Left kidney (tissue), 2 donors: ENCODE measurements around the gene ESPL1. TPM values are rescaled to one million over a fixed set of nuclear protein-coding genes. Genes with fewer than 3 reads are reported as not detected.

Experiments
- DNase-seq: peaks from one replicate; pipeline ENCODE4 v3.0.0-alpha.2; 2013
- polyA plus RNA-seq: library from polyadenylated mRNA; unstranded; fragments of 120-200 nt; gene quantifications from one replicate; pipeline ENCODE4 v1.2.1, GENCODE V29; 2013; ENCODE audit not compliant: insufficient read length

The ESPL1 gene
- polyA plus RNA-seq, 1 donor: 18.9 TPM

DNA sequence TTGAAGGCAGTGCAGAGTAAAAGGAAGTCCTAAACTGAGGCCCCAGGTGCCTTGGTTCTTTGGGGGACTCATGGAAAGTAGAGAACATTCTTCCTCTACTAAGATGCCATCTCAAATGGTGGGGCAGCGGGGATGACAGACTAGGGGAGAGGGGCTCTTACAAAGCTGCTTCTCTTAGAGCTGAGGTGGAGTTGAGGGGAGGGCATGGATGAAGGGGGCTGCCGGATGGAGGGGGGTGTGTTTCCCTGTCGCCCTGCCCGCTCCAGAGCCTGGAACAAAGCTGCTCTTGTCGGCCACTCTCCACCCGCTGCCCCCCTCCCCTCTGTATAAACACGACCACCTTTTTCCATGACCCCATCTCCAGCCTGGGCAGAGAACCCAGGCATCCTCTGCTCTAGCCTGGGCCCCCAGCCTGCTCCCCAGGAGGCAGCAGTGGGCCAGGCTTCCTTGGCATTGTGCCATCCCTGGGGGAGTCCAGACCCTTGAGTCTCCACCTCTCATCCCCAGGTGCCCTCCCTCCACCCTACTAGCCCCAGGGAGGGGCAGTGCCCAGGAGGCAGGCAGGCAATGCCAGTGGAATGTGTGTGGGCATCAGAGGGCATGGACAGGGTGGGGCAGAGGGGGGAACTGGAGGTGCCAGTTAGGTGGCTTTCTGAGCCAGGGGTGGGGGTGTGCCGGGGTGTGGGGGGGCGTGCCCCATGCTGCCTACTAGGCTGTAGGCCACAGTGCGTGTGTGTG is 37.8 kb upstream of the ESPL1 start:
- no peak for DNase-seq

DNA sequence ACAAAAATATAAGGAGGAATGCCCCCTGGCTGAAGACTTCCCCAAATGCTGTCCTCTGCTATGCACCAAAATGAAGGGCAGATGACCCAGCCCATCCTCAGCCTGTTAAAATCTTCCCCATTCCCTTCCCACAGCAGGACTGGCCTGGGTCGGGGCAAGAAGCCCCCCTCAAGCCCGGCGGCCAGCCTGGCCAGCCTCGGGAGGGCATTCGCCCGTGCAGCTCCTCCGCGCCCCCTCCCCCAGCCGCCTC is 36.5 kb upstream of the ESPL1 start:
- DNase-seq: no peak

DNA sequence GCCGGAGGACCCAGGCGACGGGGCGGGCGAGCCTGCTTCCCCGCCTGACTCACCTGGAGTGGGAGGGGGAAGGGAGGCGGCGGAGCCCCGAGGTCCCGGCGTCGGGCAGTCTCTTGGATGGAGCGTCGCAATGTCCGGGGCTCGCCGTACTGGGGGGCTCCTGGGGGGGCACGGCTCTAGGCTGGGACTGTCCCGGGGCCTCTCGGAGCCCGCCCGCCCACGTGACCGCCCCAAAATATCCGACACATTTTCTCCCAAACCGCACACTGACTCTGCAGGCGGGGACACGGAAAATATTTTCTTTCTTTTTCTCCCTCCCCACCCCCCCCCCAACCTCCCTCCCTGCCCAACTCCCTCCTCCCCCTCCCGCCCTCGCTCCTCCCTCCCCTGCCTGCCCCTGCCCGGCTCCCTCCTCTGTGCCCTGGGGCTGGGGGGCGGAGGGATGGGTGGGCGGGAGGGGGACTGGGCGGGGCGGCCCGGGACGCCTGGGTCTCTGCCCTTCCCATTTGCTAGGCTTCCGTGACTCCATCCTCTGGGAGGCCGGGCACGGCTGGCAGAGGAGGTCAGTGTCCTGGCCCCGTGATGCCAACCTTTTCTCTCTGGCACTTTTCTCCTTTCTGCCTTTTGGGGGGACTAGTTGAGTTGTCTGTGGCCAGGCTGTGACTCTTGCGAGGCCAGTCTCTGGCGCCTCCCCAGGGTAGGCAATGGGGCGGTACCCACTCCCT is 36.0 kb upstream of the ESPL1 start, which contains the start of gene RARG:
Gene RARG, minus strand, starts transcription at position 289 of the 725 bp plus-strand sequence. CDS start 4,664 bp downstream, outside the sequence.
- DNase-seq: no peak

DNA sequence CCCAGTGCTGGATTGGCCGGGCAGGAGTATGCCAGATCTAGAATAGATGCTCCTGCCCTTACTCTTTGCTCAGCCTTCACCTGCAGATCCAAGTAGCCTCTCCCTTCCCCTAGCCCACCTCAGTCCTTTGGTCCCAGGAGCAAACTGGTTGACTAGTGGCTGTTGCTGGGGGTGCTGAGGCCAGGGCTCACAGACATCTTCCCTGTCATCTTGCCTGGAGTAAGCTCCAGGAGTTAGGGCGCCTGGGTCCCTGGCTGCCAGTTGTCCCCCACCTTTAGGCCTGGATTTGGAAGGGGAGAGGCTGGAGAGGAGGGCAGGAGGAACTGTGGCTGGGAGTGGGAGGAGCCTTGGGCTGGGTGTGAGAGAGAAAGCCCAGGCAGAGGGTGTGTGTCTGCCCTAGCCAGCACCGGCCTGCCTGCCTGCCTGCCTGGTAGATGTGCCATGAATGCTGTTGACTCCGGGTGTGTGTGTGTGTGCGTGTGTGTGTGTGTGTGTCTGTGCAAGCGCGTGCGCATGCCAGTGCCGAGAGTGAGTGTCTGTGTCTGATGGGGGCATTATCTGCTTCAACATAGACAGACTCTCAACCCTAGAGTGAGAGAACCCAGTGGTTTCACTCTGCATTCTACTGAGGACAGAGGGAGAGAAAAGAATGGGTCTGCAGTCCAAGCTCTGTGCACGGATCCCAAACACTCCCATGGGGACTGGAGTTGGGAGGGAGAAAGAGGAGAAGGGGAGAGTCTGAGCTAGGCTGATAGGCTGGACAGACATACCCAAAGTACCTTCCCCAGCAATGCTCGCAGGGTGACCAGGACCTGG is 35.2 kb upstream of the ESPL1 start:
- no peak for DNase-seq

DNA sequence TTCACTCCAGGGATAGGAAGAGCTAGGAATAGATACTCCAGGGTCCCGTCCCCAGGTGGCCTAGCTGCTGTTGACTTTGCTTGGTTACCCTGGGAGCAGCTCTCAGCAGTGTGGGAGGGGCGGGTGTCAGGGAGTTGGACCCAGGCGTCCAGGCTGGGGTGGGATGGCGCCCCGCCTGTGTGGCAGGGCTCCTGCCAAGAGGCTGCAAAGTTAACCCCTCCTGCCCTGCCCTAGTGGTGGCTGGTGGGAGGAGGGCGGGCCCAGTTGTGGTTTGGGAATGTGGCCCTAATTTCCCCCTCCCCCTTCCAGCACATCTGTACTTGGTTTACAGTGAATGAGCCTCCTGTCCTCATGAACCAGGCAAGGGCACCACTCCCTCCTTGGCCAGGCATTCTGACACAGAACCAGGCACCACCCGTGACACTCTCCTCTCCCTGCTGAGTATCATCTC is 34.4 kb upstream of the ESPL1 start:
- no peak for DNase-seq

DNA sequence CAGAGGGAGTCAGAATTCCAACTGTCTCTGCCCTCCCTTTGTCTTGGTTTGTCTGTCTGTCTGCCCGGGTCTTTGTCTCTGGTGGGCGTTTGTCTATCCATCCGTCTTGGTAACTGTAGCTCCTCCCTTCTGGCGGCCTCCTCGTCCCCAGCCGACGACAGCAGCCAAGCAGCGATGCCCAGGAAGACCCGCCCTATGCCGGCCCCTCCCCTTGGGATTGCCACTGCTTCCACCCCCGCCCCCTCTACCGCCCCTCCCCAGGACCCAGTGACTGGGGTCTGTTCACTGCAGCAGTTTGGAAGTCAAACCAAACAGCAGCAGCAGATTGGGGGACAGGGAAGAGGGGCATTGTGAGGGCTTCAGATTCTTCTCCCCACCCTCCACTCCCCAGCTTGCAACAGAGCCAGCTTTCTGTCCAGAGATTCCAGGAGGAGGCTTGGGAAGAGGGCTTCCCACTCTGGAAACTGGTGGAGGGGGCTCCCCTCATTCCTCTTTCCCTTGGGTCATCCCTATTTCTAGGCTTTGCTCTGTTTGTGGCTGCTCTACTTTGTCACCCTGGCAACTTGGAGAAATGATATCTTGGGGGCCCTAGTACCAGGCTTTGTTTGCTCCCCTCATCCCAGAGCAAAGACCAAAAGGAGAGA is 33.7 kb upstream of the ESPL1 start:
- DNase-seq: no peak

DNA sequence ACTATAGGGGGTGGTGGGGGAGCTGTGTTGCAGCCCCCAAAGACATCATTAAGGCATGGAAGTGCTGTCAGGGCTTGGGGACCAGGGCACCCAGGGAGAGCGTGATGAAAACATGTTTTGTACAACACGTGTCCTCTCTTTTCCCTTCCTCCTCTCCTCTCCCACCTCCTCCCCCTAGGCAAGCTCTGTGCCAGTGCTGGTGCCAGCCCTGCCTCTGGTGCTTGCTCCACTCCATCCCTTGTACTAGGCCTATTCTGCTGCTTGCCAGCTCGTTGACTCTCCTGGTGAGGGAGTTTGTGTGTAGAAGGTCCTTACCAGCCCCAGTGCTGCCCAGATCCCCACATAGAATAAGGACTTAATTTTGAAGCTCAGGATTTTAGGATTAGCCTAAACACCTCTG is 32.9 kb upstream of the ESPL1 start:
- no peak for DNase-seq

DNA sequence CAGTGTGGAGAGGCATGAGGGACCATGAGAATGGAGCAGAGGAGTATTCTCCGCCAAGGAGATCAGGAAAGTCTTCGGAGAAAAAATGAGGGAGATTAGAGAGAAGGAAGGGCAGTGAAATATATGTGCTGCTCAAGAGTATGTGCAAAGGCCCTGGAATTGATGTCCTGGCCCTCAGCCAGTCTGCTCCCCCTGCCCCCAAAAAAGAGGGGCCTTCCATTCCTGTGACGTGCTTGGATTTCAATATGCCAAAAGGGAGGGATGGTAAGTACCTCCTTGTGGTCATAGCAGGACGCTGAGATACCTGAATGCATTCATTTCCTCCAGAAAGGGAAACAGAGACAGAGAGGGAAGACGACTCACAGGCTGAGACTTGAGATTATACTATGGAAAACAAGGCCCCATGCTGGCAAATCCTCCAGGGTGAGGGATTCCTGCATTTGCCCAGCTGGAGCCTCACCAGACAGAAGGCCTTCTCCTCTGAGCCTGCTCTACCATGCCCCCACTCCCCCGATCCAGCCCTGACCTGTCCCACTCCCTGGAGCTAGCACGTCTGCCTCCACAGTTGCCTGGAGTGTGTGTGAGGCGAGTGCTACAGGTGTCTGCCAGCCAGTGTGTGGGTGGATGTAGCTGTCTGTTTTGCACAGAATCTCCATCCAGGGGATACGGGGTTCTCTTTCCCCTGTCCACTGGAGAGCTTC is 32.2 kb upstream of the ESPL1 start:
- DNase-seq: no peak

DNA sequence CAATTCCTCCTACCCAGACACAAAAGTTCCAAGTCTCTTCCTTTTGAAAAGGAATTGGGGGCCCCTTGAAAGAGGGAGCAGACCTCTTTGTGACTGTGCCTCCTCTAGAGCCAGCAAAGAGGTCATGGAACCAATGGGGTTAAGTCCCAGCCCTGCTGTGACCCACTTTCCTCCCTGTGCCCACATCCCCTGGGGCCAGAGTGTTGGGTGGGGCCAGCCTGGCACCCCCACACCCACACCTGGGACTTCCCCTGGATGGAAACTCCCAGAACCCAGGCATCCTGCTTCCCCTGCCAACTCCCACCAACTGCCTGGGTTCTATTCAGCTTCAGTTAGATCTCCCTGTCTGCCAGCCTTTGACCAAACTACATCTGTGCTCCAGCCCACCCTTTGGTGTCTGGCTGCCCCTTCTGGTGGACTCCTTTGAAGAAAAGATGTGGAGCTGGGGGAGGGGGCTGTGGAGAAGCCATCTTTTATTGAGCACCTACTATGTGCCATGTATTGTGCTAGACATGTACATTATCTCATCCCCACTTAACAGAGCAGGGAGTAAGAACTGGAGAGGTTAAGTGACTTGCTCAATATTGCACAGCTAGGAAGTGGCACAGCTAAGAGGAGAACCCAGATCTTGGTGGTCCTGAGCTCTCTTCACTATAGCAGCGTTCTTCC is 31.5 kb upstream of the ESPL1 start:
- no peak for DNase-seq

DNA sequence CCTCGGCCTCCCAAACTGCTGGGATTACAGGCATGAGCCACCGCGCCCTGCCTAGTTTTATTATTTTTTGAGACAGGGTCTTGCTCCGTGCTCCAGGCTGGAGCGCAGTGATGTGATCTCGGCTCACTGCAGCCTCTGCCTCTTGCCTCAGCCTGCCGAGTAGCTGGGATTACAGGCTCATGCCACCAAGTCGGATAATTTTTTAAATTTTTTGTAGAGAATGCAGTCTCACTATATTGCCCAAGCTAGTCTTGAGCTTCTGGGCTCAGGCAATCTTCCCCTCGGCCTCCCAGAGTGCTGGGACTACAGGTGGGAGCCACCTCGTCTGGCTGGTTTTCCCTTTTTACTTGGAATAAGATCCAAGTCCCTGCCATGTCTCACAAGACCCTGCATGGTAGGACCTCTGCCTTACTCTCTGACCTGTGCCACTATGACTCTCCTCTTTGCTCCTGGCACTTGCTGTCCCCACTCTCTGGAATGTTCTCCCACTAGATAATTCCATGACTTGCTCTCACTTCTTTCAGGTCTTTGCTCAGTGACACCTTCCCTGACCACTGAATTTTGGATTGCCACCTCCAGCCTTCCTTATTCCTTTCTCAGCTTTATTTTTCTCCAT is 28.3 kb upstream of the ESPL1 start:
- DNase-seq: no peak

DNA sequence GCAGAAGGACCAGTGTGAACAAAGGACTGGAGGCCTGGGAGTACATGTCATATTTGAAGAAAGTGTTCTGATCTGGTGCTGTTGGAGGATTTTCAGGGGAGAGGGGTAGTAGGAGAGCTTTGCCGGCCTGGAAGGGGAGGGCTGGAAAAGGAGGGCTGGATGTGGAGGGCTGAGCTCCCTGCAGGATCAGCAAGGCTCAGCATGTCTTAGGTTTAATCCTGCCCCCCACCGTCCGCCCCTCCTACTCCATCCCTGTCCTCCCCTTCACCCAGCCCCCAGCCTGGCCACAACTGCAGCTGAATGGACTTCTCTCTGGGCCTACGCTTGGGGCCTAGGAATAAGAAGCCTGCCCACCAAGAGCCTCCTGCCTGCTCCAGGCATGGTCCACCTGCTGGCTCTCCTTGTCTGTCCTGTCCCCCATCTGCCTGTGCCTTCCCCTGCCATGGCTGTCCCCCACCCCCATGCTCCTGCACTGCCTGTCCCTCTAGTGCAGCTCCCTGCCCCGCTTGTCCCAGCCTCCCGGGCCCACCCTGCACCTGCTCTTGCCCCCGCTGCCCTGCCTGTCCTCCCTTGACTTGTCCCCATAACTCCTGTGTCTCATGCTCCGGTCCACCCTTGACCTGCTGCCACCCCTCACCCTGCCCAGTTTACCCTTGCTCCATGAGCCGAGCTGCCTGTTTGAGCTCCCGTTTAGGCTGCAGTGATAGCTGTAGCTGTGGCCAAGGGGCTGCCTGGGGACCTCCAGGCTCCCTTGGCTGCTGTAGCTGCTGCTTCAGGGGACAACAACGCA is 26.3 kb upstream of the ESPL1 start:
- no peak for DNase-seq

DNA sequence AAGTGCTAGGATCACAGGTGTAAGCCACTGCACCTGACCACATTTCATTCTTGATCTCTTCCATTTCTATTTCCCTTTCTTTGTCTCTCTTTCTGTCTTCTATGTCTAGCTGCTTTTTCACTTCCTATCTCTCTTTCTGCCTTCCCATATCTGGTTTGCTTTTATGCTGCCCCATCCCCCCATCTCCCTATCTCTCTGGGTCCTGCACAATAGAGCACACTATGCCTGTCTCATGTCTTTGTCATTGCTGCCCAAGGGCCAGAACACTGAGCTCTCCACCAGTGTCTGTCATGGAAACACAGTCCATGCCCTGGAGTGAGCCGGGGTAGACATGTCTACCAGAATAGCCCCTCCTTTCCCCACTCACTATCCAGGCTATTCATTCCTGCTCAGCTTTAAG is 23.8 kb upstream of the ESPL1 start:
- DNase-seq: no peak

DNA sequence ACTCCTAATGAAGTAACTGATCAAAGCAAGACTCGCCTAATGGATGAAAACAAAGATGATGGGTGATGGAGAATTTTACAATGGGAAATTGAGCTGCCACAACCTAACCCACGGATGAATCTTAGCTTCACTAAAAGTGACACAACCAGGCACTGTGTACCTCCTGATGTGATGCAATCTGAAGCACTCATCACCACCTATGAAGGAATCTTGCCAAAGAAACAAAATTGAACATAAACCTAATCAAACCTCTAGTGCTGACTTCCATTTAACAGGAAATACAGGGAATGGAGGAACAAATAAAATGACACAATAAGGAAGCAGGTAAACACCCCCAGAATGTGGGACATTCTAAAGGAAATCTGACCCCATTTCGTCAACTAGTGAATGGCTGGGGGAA is 22.8 kb upstream of the ESPL1 start:
- DNase-seq: no peak

DNA sequence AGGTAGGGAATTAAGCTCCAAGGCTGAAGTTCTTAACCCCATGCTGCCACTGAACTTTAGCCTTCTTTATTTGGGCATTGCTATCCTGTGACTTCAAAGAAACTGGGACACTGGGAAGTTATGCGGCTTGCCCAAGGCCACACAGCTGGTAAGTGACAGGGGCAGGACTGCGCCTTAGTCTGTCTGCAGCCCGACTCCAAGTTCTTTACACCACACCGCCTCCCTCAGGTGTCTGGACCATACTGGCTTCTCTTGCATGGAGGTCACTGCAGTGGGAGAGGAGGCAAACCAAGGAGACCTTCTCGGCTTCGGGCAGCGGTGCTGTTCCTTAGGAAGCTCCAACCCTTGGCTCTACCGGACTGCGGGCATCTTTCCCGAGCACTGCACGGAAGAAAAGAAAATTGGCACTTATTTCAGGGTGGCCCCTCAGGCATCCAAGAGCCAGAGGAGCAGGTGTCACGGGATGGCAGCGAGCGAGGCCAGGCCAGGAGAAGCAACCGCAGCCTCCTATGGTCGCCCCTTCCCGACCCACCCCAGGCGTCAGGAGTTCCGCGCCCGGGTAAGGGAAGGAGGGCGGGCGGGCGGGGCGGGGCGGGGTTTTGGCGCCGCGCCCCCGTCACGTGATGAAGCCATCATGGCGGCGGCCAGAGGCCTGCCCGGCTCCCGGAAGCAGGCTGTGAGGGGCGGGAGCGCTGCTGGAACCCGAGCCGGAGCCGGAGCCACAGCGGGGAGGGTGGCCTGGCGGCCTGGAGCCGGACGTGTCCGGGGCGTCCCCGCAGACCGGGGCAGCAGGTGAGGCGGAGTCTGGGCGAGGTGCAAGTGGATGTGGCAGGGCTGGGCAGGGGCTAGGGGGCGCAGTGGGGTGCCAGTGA is 16.4 kb upstream of the ESPL1 start:
- DNase-seq: peak; percentile 79

DNA sequence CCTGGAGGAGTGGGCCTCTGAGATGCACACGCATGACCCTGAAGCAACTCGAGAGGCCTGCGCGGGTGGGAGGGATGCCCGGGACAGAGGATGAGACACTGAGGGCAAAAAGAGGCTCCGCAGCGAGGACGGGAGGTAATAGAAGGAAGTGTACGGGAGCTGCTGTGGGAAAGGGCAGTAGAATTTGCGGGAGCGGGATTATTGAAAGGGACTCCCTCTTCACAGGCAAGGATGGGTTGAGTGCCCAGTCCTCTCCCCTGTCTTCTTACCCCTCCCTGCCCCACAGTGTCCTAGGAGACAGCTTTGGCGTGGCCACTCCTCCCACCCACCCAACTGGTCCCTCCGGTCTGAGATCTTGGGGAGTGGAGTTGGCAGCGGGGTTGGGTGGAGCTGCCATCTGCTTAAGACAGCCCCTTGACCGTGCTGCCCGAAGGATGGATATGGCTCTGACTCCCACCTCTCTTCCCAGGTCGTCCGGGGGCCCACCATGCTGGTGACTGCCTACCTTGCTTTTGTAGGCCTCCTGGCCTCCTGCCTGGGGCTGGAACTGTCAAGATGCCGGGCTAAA is 15.7 kb upstream of the ESPL1 start:
- no peak for DNase-seq

DNA sequence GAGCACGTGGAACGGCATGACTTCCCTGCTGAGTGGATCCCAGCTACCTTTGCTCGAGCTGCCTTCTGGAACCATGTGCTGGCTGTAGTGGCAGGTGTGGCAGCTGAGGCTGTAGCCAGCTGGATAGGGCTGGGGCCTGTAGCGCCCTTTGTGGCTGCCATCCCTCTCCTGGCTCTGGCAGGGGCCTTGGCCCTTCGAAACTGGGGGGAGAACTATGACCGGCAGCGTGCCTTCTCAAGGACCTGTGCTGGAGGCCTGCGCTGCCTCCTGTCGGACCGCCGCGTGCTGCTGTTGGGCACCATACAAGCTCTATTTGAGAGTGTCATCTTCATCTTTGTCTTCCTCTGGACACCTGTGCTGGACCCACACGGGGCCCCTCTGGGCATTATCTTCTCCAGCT is 14.8 kb upstream of the ESPL1 start:
- no peak for DNase-seq

DNA sequence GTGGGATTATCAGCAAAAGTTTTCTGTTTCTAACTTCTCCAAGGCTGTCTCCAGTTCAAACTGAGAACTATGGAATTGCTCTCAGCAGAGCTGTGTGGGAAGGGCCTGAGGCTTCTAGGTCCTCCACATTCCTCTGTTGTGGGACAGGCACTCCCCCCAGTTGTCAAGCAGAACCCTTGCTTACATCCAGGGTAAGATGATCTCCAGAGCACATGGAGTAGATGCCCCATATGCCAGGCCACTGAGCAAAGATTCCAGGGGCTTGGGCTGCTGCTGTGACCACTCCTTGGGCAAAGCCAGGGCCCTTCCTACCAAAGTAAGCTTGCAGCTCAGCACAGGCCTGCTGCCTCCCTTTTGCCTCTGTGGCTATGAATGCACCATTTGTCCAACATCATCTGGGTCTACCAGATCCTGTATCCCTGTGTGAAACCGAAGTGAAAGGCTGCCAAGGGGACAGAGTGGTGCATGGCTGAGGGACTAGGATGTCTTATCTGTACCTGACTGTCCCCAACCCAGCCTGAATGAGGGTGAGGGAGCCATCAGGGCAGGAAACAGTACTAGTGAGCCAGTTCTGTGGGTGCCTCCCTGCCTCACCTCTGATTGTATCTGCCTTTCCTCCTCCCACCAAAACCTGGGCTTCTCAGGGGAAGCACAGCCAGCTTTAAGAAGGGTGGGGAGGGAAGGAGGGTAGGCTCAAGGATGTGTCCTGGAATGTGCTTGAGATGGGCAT is 13.1 kb upstream of the ESPL1 start:
- DNase-seq: no peak

DNA sequence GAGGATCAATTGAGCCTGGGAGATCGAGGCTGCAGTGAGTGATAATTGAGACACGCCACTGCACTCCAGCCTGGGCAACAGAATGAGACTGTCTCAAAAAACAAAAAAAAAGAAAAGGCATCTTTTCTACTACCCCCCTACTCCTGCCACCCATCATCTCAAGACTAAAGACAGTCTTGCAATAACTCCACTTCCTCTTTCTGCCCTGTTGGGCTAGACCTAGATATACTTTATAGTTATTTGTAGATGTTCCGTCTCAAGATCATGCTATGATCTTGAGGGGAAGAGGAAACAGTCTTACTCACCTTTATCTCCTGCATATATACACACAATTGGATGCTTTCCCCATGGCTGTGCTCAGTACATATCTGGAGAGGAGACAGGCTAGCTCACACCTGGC is 12.1 kb upstream of the ESPL1 start:
- no peak for DNase-seq
